AG04449 (cell line): ENCODE measurements around the gene VASH2.

Experiments
- CTCF ChIA-PET: fragments of 350-600 bp; formaldehyde crosslinking; extraction: SDS; loops from one replicate; lab custom pipeline; 2021; ENCODE audit warnings: antibody characterized with exemption; lab: Yijun Ruan, JAX
- POLR2A ChIA-PET: fragments of 400-600, 350-600 bp; formaldehyde crosslinking; extraction: SDS; loops from one replicate; lab custom pipeline; 2020; ENCODE audit warnings: antibody characterized with exemption, inconsistent platforms; lab: Yijun Ruan, JAX
- DNase-seq: peaks from one replicate; pipeline ENCODE4 v3.0.0-alpha.2; 2010; ENCODE audit warnings: low read depth, low spot score
- H3K4me3 ChIP-seq: 2 replicates; pipeline ENCODE4 v1.5.1; 2011; ENCODE audit warnings: low read depth, mild to moderate bottlenecking, control low read depth, low read length
- TF ChIP-seq, protein P1 (sequence below): IDR thresholded peaks from one replicate; pipeline ENCODE4 v1.5.1; 2011; ENCODE audit warnings: mild to moderate bottlenecking, moderate library complexity, low read length, control low read depth, inconsistent platforms; ENCODE audit not compliant: insufficient read depth; ENCODE audit errors: missing control alignments

Gene VASH2

GRCh38 chr1:212917858-212918257 is 32.5 kb upstream of the VASH2 start:
- CTCF ChIA-PET: no interaction called here
- POLR2A ChIA-PET: no interaction called here
- DNase-seq: no peak
- H3K4me3 ChIP-seq: no peak overlapping the region
- TF ChIP-seq, protein P1, sequence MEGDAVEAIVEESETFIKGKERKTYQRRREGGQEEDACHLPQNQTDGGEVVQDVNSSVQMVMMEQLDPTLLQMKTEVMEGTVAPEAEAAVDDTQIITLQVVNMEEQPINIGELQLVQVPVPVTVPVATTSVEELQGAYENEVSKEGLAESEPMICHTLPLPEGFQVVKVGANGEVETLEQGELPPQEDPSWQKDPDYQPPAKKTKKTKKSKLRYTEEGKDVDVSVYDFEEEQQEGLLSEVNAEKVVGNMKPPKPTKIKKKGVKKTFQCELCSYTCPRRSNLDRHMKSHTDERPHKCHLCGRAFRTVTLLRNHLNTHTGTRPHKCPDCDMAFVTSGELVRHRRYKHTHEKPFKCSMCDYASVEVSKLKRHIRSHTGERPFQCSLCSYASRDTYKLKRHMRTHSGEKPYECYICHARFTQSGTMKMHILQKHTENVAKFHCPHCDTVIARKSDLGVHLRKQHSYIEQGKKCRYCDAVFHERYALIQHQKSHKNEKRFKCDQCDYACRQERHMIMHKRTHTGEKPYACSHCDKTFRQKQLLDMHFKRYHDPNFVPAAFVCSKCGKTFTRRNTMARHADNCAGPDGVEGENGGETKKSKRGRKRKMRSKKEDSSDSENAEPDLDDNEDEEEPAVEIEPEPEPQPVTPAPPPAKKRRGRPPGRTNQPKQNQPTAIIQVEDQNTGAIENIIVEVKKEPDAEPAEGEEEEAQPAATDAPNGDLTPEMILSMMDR: no peak

- POLR2A ChIA-PET: no interaction called here
- H3K4me3 ChIP-seq: no peak overlapping the region
- TF ChIP-seq, protein P1: no peak
- CTCF ChIA-PET: interaction anchor here (0.6 kb wide), 1 partner anchor 68 kb away, joined by 4 read pairs; no protein-coding TSS in a partner anchor
- no peak for DNase-seq
Measured at GRCh38 chr1:212918824-212919223, 31.5 kb upstream of the VASH2 start.

- ChIA-PET CTCF (interaction anchor here (1.0 kb wide), 1 partner anchor 11 kb away, joined by 3 read pairs; no protein-coding TSS in a partner anchor), POLR2A (no interaction called here)
- no peak overlapping the region for H3K4me3 ChIP-seq
- DNase-seq: no peak
- TF ChIP-seq, protein P1: no peak
Measured at GRCh38 chr1:212920246-212920645, 30.1 kb upstream of the VASH2 start.

GRCh38 chr1:212920896-212921295 is 29.4 kb upstream of the VASH2 start:
- H3K4me3 ChIP-seq: no peak overlapping the region
- DNase-seq: no peak
- POLR2A ChIA-PET: no interaction called here

DNA sequence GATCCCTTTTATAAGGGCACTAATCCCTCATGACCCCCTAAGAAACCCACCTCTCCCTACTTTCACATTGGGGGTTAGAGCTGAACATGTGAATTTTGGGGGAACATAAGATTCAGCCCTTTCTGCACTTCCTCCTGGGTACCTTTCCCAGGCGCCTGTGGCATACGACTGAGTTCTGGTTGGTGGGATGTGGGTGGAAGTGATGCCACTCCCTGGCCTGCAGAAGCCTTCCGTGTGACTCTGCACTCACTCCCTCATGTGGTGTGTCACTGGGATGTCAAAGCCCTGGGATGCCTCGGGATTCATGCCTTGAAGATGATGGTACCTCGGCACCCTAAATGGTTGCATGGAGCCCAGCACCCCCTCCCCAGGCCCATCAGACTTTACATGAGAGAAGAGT is 28.3 kb upstream of the VASH2 start:
- H3K4me3 ChIP-seq: no peak overlapping the region
- POLR2A ChIA-PET: no interaction called here
- CTCF ChIA-PET: interaction anchor here (1.0 kb wide), 1 partner anchor 257 kb away, joined by 3 read pairs; no protein-coding TSS in a partner anchor
- no peak for DNase-seq
- TF ChIP-seq, protein P1: no peak

More at GRCh38 chr1:212920896-212921295, 29.4 kb upstream of the VASH2 start:
- CTCF ChIA-PET: interaction anchor here (1.0 kb wide), 1 partner anchor 12 kb away, joined by 3 read pairs; no protein-coding TSS in a partner anchor
- TF ChIP-seq, protein P1: no peak

DNA sequence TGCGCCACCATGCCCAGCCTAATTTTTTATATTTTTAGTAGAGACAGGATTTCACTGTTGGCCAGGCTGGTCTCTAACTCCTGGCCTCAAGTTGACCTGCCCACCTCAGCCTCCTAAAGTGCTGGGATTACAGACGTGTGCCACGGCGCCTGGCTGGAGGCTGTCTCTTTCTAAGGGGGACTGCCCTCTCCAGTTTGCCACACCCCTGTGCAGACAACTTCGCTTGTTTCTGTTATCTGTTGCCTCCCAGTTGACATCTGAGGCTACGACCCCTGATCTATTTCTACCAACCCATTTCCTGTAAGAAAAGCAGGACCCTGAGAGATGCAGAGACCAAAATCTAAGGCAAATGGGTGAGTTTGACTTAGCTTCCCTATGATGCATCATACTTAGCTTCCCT is 24.0 kb upstream of the VASH2 start:
- TF ChIP-seq, protein P1: no peak
- no peak overlapping the region for H3K4me3 ChIP-seq
- POLR2A ChIA-PET: no interaction called here
- no peak for DNase-seq
- CTCF ChIA-PET: no interaction called here
